Hepatocyte (in vitro differentiated cells): ENCODE data around the gene ARFGAP2.
A peak's percentile ranks its signal among the peaks of the same experiment; 100 is the strongest.

Experiments used
- CTCF ChIP-seq: fragments of 200-600 bp; sonication (generic); IDR thresholded peaks from 2 replicates; pipeline ENCODE4 v1.5.1; 2016; ENCODE audit warnings: antibody characterized with exemption, mild to moderate bottlenecking; ENCODE audit not compliant: poor library complexity
- EZH2phosphoT487 ChIP-seq: fragments of 200-600 bp; sonication (generic); IDR thresholded peaks from one replicate; pipeline ENCODE4 v1.6.1; 2018; ENCODE audit warnings: antibody characterized with exemption, mild to moderate bottlenecking, low read depth, moderate library complexity; ENCODE audit not compliant: unreplicated experiment, severe bottlenecking

GRCh38 chr11:47161134-47161854 is 15.4 kb downstream of the ARFGAP2 start:
- peak; percentile 64 for TF ChIP-seq CTCF
- TF ChIP-seq EZH2phosphoT487: no peak
